Measurements from ENCODE around the gene DPH1. TPM values are rescaled to one million over a fixed set of nuclear protein-coding genes. Genes with fewer than 3 reads are reported as not detected.

DPH1 gene
- total and polyA plus RNA-seq, 8 donors: 11.6 to 188 (median 31.5) TPM

DNA sequence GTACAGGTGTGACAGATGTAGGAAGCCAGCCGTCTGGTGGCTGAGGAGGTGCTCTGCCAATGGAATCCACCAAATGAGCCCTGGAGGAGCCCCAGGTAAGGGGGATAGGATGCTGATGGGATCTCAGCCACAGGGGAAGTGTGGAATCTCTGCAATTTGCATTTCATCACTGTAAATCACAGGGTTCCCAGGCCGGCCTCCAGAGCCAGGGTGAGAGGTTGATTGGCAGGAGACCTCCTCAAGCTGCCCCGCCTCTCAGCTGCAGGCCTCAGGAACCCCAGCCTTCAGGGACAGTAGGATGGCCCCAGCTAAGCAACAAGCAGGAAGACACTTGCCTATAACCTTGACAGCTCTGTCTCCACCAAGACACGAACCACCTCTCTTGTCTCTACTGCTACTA, 44.3 kb upstream of the DPH1 start:
- no peak for TF ChIP-seq POLR2AphosphoS5 (IDR thresholded peaks at IDR 0.05)
- TF ChIP-seq, protein P1, sequence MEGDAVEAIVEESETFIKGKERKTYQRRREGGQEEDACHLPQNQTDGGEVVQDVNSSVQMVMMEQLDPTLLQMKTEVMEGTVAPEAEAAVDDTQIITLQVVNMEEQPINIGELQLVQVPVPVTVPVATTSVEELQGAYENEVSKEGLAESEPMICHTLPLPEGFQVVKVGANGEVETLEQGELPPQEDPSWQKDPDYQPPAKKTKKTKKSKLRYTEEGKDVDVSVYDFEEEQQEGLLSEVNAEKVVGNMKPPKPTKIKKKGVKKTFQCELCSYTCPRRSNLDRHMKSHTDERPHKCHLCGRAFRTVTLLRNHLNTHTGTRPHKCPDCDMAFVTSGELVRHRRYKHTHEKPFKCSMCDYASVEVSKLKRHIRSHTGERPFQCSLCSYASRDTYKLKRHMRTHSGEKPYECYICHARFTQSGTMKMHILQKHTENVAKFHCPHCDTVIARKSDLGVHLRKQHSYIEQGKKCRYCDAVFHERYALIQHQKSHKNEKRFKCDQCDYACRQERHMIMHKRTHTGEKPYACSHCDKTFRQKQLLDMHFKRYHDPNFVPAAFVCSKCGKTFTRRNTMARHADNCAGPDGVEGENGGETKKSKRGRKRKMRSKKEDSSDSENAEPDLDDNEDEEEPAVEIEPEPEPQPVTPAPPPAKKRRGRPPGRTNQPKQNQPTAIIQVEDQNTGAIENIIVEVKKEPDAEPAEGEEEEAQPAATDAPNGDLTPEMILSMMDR (IDR thresholded peaks at IDR 0.05): no peak
- H3K27ac ChIP-seq: no peak overlapping the region
- peaks cover 0 to 3% (median under 1%) of the 10 kb centered on the region in 4 donors for H3K4me1 ChIP-seq
- H3K36me3 ChIP-seq: no peaks in the 10 kb centered on the region
- H3K9me3 ChIP-seq: no peaks in the 10 kb centered on the region
- no peak for DNase-seq
- H3K27me3 ChIP-seq: no peaks in the 10 kb centered on the region
- WGBS, 5 donors: 84 to 96% (median 88%) methylated on average over 1 to 4 of the region's 4 CpGs
- intact Hi-C loops (cut with DNase I; ENCODE audit: low total_unique reads): no loop called here
- H3K4me3 ChIP-seq: no peak overlapping the region

DNA sequence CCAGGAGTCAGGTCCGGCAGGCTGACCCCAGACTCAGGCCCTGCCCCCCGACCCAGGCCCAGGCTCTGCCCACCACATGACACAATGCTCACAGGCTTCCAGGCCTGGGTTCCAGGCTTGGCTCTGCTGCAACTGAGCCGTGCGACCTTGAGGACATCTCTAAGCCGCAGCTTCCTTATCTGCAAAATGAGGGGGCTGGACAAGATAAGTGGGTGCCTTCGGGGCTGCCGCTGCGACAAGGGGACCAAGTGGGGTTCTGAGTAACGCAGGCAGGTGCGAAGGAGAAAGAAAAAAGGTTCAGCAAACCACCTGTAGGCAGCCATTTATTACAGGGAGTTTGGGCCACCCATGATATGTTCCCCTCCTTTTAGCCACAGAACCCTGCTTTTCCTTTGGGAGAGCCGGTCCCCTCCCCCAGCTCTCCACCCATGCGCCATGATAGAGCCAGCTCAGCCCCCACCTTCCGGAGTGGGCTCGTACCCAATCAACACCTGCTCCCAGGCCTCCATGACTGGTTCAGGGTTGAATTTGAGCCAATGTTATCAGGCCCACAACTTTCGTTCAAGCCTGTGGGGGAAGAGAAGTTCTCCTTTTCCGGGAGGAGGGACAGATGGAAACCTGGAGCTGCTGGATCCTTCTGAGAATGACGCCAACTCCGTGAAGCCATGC, 43.0 kb upstream of the DPH1 start:
- Histone ChIP-seq H3K4me1 (peaks cover 0 to 7% (median 0%) of the 10 kb centered on the region in 4 donors), H3K27ac (no peak overlapping the region), H3K36me3 (no peaks in the 10 kb centered on the region), H3K27me3 (peaks cover 0 to 4% (median 0%) of the 10 kb centered on the region in 3 donors), H3K4me3 (no peak overlapping the region), H3K9me3 (no peaks in the 10 kb centered on the region)
- no peak for DNase-seq
- WGBS, 5 donors: 75 to 86% (median 78%) methylated on average over 18 of the region's 18 CpGs
- intact Hi-C loops (cut with DNase I; ENCODE audit: low total_unique reads): no loop called here
- TF ChIP-seq, protein P1 (IDR thresholded peaks at IDR 0.05): no peak
- no peak for TF ChIP-seq POLR2AphosphoS5 (IDR thresholded peaks at IDR 0.05)
- no peak for TF ChIP-seq EP300 (IDR thresholded peaks at IDR 0.05)
- no peak for TF ChIP-seq POLR2A (IDR thresholded peaks at IDR 0.05)

DNA sequence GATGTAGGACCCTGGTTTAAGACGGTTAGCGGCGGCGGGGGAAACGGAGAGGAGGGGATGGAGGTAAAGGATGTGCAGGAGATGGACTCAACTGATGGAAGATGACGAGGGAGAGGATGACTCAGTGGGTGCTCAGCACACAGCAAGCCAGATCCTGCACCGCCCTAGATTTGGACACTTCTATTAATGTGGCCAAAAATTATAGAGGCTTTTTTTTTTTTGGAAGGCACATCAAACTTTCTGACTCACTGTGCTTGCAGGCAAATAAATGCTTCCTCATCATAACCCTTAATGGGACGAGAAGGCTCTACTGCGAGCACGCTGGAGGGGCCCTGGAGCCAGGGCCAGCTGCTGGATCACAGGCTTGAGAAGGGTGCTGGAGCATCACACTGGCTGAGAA, 40.8 kb upstream of the DPH1 start:
- intact Hi-C loops (cut with DNase I; ENCODE audit: low total_unique reads): no loop called here
- Histone ChIP-seq H3K4me3 (no peak overlapping the region), H3K27me3 (peaks cover 0 to 6% (median 0%) of the 10 kb centered on the region in 3 donors), H3K36me3 (no peaks in the 10 kb centered on the region), H3K9me3 (no peaks in the 10 kb centered on the region), H3K27ac (no peak overlapping the region), H3K4me1 (peaks cover 0 to 7% (median 0%) of the 10 kb centered on the region in 4 donors)
- WGBS, 5 donors: 79 to 90% (median 80%) methylated on average over 10 of the region's 10 CpGs
- no peak for DNase-seq
- no peak for TF ChIP-seq POLR2A (IDR thresholded peaks at IDR 0.05)
- TF ChIP-seq, protein P1 (IDR thresholded peaks at IDR 0.05): no peak
- no peak for TF ChIP-seq POLR2AphosphoS5 (IDR thresholded peaks at IDR 0.05)
- no peak for TF ChIP-seq EP300 (IDR thresholded peaks at IDR 0.05)

DNA sequence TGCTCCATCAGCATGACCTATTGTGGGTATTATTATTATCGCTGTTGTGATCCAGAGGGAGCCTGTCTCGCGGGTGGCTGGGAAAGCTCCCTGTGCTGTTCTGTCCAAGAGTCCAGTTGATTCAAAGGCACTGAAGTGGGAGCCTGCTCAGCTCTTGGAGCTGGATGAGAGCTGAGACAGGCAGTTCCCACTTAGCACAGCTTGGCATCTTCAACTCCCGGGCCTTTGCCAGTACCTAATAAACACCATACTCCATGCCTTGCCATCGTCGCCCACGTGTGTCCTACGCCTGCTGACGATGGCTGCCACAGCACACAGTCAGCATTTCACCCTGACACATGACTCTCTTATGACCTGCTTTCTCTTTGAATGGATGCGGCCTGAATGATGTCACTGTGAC, 37.4 kb upstream of the DPH1 start:
- intact Hi-C loops (cut with DNase I; ENCODE audit: low total_unique reads): no loop called here
- no peaks in the 10 kb centered on the region for H3K36me3 ChIP-seq
- peaks cover 0 to 16% (median under 1%) of the 10 kb centered on the region in 3 donors for H3K27me3 ChIP-seq
- 75 to 90% (median 85%) methylated on average over 10 of the region's 10 CpGs for WGBS, 5 donors
- DNase-seq: no peak
- H3K4me1 ChIP-seq: peaks cover 14 to 25% (median 21%) of the 10 kb centered on the region in 4 donors
- H3K9me3 ChIP-seq: no peaks in the 10 kb centered on the region
- no peak overlapping the region for H3K27ac ChIP-seq
- TF ChIP-seq, protein P1 (IDR thresholded peaks at IDR 0.05): no peak
- TF ChIP-seq POLR2A (IDR thresholded peaks at IDR 0.05) (no peak), EP300 (IDR thresholded peaks at IDR 0.05) (no peak), POLR2AphosphoS5 (IDR thresholded peaks at IDR 0.05) (no peak)
- no peak overlapping the region for H3K4me3 ChIP-seq
